ENCODE results near the gene SGK2.
"Not testable (repeated sequence)": the region's sequence is repeated elsewhere in the genome, so short reads cannot be mapped to it uniquely, and the experiment has no call there.

Gene SGK2

GRCh38 chr20:43603124-43603523, 44.3 kb downstream of the SGK2 start:
- DNase-seq (ENCODE audit: low read depth) = no peak

- DNase-seq (ENCODE audit: low read depth) = no peak
These were observed 46.9 kb downstream of the SGK2 start for GRCh38 chr20:43605715-43606114.

- DNase-seq (ENCODE audit: low read depth) = not testable (repeated sequence)
These were observed 48.5 kb downstream of the SGK2 start for GRCh38 chr20:43607278-43607677.

- DNase-seq (ENCODE audit: low read depth) = no peak
These were observed 72.8 kb downstream of the SGK2 start for GRCh38 chr20:43631598-43631997.
